Fibroblast of skin of right quadriceps (primary cell): ENCODE results near the gene USP26.
"Not testable (repeated sequence)": the region's sequence is repeated elsewhere in the genome, so short reads cannot be mapped to it uniquely, and the experiment has no call there.

Experiments used
- DNase-seq: peaks from one replicate; pipeline ENCODE4 v3.0.0-alpha.2; 2013

The USP26 gene

GRCh38 chrX:133007458-133007857 lies 89.5 kb downstream of the USP26 start:
- DNase-seq = no peak

DNA sequence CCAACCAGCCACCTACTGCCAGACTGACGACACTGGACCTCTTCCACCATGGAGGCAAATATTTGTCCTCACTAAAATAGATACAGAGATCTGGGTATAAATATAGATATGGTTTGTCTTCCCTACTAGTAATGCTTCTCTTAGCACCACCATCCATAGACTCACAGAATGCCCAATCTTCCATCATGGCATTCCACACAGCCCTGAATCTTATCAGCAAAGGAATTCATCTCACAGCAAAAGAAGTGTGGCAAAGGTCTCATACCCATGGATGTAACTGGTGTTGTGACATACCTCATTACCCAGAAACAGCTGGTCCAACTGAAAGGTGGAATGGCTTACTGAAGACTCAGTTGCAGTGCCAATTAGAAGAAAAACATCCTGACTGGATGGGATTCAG lies 91.3 kb downstream of the USP26 start:
- no peak for DNase-seq

- peak; percentile 6 for DNase-seq
Observed at GRCh38 chrX:133005042-133005441, 91.9 kb downstream of the USP26 start.

DNA sequence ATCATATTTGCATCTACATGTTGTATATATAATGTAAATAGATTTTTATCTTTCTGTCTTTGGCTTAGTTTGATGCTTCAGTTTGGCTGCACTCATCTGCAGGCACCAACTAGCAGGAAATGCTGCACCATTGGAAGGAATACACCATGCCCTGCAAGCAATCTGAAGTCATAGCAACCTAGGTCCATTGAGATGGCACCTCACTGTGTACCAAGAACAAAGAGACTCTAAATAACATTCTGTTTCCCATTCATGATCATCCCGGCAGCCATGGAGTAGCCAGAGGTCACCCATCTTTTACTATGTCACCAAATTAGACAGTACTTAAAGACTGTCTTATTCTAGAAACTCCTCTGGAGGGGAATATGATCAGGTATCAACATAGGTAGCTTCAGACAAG lies 97.7 kb downstream of the USP26 start:
- DNase-seq = no peak

GRCh38 chrX:132990835-132991234 lies 106.1 kb downstream of the USP26 start:
- no peak for DNase-seq

- DNase-seq = no peak
Observed at GRCh38 chrX:132986556-132986955, 110.4 kb downstream of the USP26 start.

DNA sequence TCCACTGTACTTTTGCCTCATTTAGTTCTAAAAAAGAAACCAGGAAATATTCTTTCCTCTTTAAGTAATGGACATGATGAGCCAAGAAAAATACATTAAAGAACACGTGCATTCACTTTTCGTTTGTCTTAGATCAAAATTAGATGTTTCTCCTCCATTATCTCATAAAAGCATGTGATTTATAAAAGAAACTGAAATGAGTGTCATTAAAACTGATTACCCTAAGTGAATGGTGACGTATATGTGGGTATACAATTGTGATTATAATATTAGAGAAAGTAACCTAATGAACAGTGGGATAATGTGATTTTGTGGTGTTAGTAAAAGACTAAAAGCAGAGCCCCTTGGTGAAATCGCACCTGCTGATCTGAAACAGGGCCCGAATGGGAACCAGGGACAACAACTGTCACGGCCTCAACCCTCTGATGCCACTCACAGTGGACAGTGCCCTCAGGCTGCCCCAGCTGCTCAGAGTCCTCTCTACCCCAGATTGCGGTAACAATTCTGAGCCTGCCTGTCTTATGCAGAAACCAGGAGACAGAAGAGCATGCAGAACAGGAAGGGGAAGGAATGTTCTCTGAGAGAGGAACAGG lies 112.8 kb downstream of the USP26 start:
- DNase-seq = no peak

- no peak for DNase-seq
Observed at GRCh38 chrX:132983496-132983895, 113.4 kb downstream of the USP26 start.

- not testable (repeated sequence) for DNase-seq
Observed at GRCh38 chrX:132980035-132980434, 116.9 kb downstream of the USP26 start.
